Measurements from ENCODE around the gene PHLPP1. TPM values are rescaled to one million over a fixed set of nuclear protein-coding genes. Genes with fewer than 3 reads are reported as not detected.

Gene PHLPP1
- total RNA-seq, 1 donor from 2014 or later = 3.4 TPM

DNA sequence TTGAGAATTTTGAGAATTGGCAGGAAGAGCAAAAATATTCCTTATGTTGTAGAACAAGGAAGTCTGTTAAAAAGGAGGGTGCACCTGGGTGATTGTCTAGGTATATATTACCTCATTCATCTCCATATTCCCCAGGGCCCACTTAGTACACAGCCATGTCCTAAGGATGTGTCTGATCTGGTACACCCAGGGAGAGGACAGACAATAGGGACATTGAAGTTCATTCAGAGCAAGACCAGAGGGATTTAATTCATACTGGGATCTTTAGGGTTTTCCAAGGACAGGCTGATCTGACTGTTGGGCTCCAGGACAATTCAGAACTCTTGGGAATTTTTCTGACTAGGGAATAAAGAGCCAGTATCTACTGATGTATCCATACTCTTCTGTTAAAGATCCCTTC, 112.1 kb downstream of the PHLPP1 start:
- H3K4me3 ChIP-seq (ENCODE audit: low read depth, low read length) = no peak overlapping the region
- TF ChIP-seq, protein P1, sequence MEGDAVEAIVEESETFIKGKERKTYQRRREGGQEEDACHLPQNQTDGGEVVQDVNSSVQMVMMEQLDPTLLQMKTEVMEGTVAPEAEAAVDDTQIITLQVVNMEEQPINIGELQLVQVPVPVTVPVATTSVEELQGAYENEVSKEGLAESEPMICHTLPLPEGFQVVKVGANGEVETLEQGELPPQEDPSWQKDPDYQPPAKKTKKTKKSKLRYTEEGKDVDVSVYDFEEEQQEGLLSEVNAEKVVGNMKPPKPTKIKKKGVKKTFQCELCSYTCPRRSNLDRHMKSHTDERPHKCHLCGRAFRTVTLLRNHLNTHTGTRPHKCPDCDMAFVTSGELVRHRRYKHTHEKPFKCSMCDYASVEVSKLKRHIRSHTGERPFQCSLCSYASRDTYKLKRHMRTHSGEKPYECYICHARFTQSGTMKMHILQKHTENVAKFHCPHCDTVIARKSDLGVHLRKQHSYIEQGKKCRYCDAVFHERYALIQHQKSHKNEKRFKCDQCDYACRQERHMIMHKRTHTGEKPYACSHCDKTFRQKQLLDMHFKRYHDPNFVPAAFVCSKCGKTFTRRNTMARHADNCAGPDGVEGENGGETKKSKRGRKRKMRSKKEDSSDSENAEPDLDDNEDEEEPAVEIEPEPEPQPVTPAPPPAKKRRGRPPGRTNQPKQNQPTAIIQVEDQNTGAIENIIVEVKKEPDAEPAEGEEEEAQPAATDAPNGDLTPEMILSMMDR (IDR thresholded peaks at IDR 0.05; ENCODE audit: insufficient read depth, low read length, severe bottlenecking) = no peak
- H3K36me3 ChIP-seq (ENCODE audit: control insufficient read depth, insufficient read depth, low read length) = no peaks in the 10 kb centered on the region
- no peaks in the 10 kb centered on the region for H3K27me3 ChIP-seq (ENCODE audit: control insufficient read depth, insufficient read depth, low read length)
- FAIRE-seq (no peak), DNase-seq (ENCODE audit: low read depth) (no peak)

DNA sequence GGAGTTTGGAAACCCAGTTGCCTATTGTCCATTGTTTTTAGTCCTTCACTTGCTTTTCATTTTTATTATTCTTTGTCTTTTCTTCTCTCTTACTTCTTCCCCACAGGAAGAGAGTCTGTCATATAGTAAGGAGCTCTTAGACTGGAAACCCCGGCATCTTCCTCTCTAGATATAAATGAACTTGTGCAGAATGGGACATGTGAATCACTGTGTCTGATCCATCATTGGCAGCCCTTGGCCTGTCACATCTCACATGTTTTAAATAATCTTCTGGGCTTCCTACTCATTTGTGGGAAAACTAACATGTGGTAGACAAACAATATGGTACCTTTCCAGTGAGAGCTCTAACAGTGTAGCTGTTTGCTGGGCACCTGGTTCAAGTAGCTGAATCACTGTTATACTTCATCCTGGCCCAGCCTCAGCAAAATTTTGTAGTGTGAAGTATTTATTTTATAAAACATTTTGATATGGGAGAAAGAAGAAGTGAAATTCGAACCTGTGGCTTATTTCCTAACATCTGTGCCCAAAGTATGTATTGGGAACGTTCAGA, 112.8 kb downstream of the PHLPP1 start:
- DNase-seq (ENCODE audit: low read depth) = no peak
- H3K36me3 ChIP-seq (ENCODE audit: control insufficient read depth, insufficient read depth, low read length) = no peaks in the 10 kb centered on the region
- TF ChIP-seq, protein P1 (IDR thresholded peaks at IDR 0.05; ENCODE audit: insufficient read depth, low read length, severe bottlenecking) = no peak
- H3K4me3 ChIP-seq (ENCODE audit: low read depth, low read length) = no peak overlapping the region
- FAIRE-seq = no peak
- no peaks in the 10 kb centered on the region for H3K27me3 ChIP-seq (ENCODE audit: control insufficient read depth, insufficient read depth, low read length)

DNA sequence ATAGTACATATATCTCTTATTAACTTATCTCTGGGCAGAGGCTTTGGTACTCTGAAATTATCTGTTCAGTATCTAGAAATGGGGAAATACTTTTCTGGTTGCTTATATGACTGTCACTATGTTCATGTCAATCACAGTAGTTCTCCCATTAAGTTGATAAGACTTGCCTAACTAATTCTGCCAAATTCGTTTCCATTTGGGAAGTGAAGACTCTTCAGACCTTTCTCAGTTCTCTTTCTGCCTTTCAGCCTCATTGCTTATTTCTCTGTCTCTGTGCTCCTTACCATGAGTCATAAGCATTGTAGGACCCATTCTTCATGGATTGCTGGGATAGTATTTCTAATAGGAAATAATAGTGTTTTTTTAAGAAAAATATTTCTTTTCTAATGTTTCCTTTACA, 113.5 kb downstream of the PHLPP1 start:
- H3K27me3 ChIP-seq (ENCODE audit: control insufficient read depth, insufficient read depth, low read length) = no peaks in the 10 kb centered on the region
- no peaks in the 10 kb centered on the region for H3K36me3 ChIP-seq (ENCODE audit: control insufficient read depth, insufficient read depth, low read length)
- DNase-seq (ENCODE audit: low read depth) = no peak
- H3K4me3 ChIP-seq (ENCODE audit: low read depth, low read length) = no peak overlapping the region
- FAIRE-seq = no peak
- TF ChIP-seq, protein P1 (IDR thresholded peaks at IDR 0.05; ENCODE audit: insufficient read depth, low read length, severe bottlenecking) = no peak

DNA sequence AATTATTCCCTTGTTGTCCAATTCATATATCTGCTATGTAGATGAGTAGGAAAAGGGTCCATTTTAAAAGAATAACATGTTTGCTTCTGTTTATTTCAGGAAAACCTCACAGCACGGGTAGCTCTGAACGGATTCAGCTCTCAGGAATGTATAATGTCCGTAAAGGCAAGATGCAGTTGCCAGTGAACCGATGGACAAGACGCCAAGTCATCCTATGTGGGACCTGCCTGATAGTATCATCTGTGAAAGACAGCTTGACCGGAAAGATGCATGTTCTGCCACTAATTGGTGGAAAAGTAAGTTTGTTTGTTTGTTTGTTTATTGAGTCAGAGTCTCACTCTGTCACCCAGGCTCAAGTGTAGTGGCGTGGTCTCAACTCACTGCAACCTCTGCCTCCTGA, 114.6 kb downstream of the PHLPP1 start:
- DNase-seq (ENCODE audit: low read depth) = no peak
- TF ChIP-seq, protein P1 (IDR thresholded peaks at IDR 0.05; ENCODE audit: insufficient read depth, low read length, severe bottlenecking) = no peak

DNA sequence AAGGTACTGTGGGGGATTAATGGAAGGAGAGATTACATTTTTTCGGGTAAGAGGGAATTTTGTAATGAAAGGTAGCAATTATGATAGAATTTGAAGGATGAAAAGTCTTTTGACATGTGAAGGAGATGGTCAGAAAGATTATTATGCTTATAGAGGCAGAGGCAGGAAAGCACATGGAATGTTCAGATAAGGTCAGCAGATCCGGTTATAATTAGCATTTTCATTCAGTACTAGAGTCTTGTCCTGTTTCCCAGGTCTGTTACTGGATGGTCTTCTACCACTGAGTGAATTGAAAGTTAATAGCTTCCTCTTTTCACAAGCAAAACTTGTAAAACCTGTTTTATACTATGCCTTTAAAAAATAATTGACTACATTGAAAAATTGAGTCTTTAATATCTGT, 116.9 kb downstream of the PHLPP1 start:
- FAIRE-seq (no peak), DNase-seq (ENCODE audit: low read depth) (no peak)
- Histone ChIP-seq H3K36me3 (ENCODE audit: control insufficient read depth, insufficient read depth, low read length) (no peaks in the 10 kb centered on the region), H3K27me3 (ENCODE audit: control insufficient read depth, insufficient read depth, low read length) (no peaks in the 10 kb centered on the region), H3K4me3 (ENCODE audit: low read depth, low read length) (no peak overlapping the region)
- TF ChIP-seq, protein P1 (IDR thresholded peaks at IDR 0.05; ENCODE audit: insufficient read depth, low read length, severe bottlenecking) = no peak

More for the DNA sequence above, 114.6 kb downstream of the PHLPP1 start:
- Histone ChIP-seq H3K27me3 (ENCODE audit: control insufficient read depth, insufficient read depth, low read length) (no peaks in the 10 kb centered on the region), H3K36me3 (ENCODE audit: control insufficient read depth, insufficient read depth, low read length) (no peaks in the 10 kb centered on the region), H3K4me3 (ENCODE audit: low read depth, low read length) (no peak overlapping the region)
- FAIRE-seq = peak; percentile 79

DNA sequence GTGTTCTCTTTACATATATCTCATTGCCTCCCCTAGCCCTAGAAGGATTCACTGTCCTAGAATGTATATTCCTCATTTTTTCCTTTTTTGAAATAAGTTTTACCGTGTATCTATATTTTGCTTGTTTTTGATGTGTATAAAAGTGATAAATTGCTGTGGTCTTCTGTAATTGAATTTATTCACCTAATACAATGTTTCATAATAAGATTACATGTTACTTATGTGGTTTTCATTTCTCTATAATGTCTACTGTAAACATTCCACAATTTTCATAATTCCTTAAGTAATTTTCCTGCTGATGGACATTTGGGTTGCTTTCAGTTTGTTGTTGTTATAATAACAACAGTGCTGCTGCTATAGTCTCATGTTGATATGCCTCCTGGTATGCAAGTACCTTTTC, 118.2 kb downstream of the PHLPP1 start:
- DNase-seq (ENCODE audit: low read depth) = no peak
- no peak for FAIRE-seq
- Histone ChIP-seq H3K27me3 (ENCODE audit: control insufficient read depth, insufficient read depth, low read length) (no peaks in the 10 kb centered on the region), H3K4me3 (ENCODE audit: low read depth, low read length) (no peak overlapping the region), H3K36me3 (ENCODE audit: control insufficient read depth, insufficient read depth, low read length) (no peaks in the 10 kb centered on the region)
- TF ChIP-seq, protein P1 (IDR thresholded peaks at IDR 0.05; ENCODE audit: insufficient read depth, low read length, severe bottlenecking) = no peak
